Testis (tissue), 3 donors: Measurements from ENCODE around the gene CFAP68. TPM values are rescaled to one million over a fixed set of nuclear protein-coding genes. Genes with fewer than 3 reads are reported as not detected.
A peak's percentile ranks its signal among the peaks of the same experiment; 100 is the strongest.
"Not testable (repeated sequence)": the region's sequence is repeated elsewhere in the genome, so short reads cannot be mapped to it uniquely, and the experiment has no call there.

Experiments used
- DNase-seq: peaks from one replicate; pipeline ENCODE4 v3.0.0-alpha.2; 2019
- H3K27ac ChIP-seq, 2 donors: fragments of 200-600 bp; sonication (generic); one replicate each; pipeline ENCODE4 v1.5.1; 2019
- H3K27me3 ChIP-seq: fragments of 200-600 bp; sonication (generic); one replicate; pipeline ENCODE4 v1.5.1; 2019
- H3K36me3 ChIP-seq: fragments of 200-600 bp; sonication (generic); one replicate; pipeline ENCODE4 v1.5.1; 2017; ENCODE audit warnings: low read depth; ENCODE audit errors: missing control alignments
- H3K4me1 ChIP-seq: fragments of 200-600 bp; sonication (generic); one replicate; pipeline ENCODE4 v1.5.1; 2019
- H3K4me3 ChIP-seq, 2 donors: fragments of 200-600 bp; sonication (generic); one replicate each; pipeline ENCODE4 v1.5.1; 2017 to 2019
- H3K9me3 ChIP-seq: fragments of 200-600 bp; sonication (generic); one replicate; pipeline ENCODE4 v1.5.1; 2017
- POLR2A ChIP-seq: fragments of 450-650 bp; IDR thresholded peaks from one replicate; pipeline ENCODE4 v1.6.1; 2017; ENCODE audit warnings: antibody characterized with exemption, mild to moderate bottlenecking, moderate library complexity
- WGBS, 2 donors: methylation state at CpG; one replicate each; pipeline ENCODE4 v1.1.5; 2018; 5-methylcytosine and 5-hydroxymethylcytosine counted together
- intact Hi-C: fragments of 100-400 bp; cut with DNase I; formaldehyde crosslinking; loops from one replicate; pipeline ENCODE4 v1.15.1; 2023; ENCODE audit warnings: low total_unique reads
- polyA plus RNA-seq: library from polyadenylated mRNA; stranded (reverse); fragments of 350-450 nt; fragmentation: Illumina TruSeq; extraction: RNeasy Lipid Tissue Mini Kit (QIAGEN cat#74804); gene quantifications from one replicate; pipeline ENCODE4 v1.2.3, GENCODE V29; 2014; ENCODE audit warnings: low read depth, low replicate concordance; ENCODE audit not compliant: insufficient read depth
- total RNA-seq, 2 donors: library from RNA; depleted of rRNA; stranded (reverse); fragments of >200 nt; gene quantifications; one replicate each; pipeline ENCODE4 v1.2.3, GENCODE V29; 2016
- TF ChIP-seq, protein P1 (sequence below), 3 experiments: fragments of 450-650 bp in 2 of 3; fragments of 200-600 bp in 1 of 3; sonication (generic) in 1 of 3; IDR thresholded peaks; one replicate each; pipeline ENCODE4 v1.5.1; 2016 to 2019; ENCODE audit warnings: antibody characterized with exemption in 3 of 3, mild to moderate bottlenecking in 2 of 3, moderate library complexity in 1 of 3

The CFAP68 gene
- total and polyA plus RNA-seq, 3 donors from 2014 or later = 62.7 to 103 (median 68.5) TPM

- Histone ChIP-seq H3K27ac (peak overlapping the region; percentile 90 to 92), H3K36me3 (no peaks in the 10 kb centered on the region), H3K4me3 (peak overlapping the region; percentile 94 to 97), H3K4me1 (peaks cover 7% of the 10 kb centered on the region), H3K27me3 (no peaks in the 10 kb centered on the region), H3K9me3 (no peaks in the 10 kb centered on the region)
- TF ChIP-seq POLR2A = no peak
- TF ChIP-seq, protein P1, sequence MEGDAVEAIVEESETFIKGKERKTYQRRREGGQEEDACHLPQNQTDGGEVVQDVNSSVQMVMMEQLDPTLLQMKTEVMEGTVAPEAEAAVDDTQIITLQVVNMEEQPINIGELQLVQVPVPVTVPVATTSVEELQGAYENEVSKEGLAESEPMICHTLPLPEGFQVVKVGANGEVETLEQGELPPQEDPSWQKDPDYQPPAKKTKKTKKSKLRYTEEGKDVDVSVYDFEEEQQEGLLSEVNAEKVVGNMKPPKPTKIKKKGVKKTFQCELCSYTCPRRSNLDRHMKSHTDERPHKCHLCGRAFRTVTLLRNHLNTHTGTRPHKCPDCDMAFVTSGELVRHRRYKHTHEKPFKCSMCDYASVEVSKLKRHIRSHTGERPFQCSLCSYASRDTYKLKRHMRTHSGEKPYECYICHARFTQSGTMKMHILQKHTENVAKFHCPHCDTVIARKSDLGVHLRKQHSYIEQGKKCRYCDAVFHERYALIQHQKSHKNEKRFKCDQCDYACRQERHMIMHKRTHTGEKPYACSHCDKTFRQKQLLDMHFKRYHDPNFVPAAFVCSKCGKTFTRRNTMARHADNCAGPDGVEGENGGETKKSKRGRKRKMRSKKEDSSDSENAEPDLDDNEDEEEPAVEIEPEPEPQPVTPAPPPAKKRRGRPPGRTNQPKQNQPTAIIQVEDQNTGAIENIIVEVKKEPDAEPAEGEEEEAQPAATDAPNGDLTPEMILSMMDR (IDR thresholded peaks at IDR 0.05) = no peak
- intact Hi-C loops = no loop called here
- 46 to 55% methylated on average over 5 of the region's 5 CpGs for WGBS, 2 donors
- DNase-seq = no peak
Observed at GRCh38 chr11:111871693-111872161, 7.6 kb upstream of the CFAP68 start.

DNA sequence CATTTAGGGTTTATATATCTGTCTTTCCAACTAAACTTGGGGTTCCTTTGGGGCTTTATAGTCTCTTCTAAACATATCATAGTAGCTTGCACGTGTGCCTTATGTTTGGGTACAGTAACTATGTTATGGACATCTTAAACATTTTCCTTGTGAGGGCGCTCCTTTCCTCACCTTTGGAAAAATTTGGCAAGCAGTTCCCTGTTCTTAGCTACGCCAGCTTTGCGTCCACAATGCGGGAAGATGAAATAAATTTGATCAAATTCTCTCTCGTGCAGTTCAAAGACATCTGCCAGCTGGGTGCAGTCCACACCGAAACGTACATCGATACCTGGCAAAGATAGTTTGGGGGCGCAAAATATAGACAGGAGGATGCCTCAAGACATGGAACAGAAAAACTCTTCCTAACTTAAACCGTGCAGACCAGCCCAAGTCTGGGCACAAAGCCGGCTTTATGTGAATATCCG is 924 bp upstream of the CFAP68 start:
- Histone ChIP-seq H3K27ac (peak overlapping the region; percentile 96 to 98), H3K4me3 (peak overlapping the region; percentile 73 to 77), H3K36me3 (no peaks in the 10 kb centered on the region), H3K27me3 (no peaks in the 10 kb centered on the region), H3K9me3 (no peaks in the 10 kb centered on the region), H3K4me1 (peaks cover 4% of the 10 kb centered on the region)
- TF ChIP-seq, protein P1 (IDR thresholded peaks at IDR 0.05) = no peak
- no peak for TF ChIP-seq POLR2A
- intact Hi-C loops = no loop called here
- no peak for DNase-seq
- 0 to 1% methylated on average over 13 of the region's 13 CpGs for WGBS, 2 donors

GRCh38 chr11:111879637-111879960 is 258 bp downstream of the CFAP68 start:
- TF ChIP-seq, protein P1 (IDR thresholded peaks at IDR 0.05) = no peak
- no peak for TF ChIP-seq POLR2A
- DNase-seq = no peak
- Histone ChIP-seq H3K4me1 (peaks cover 4% of the 10 kb centered on the region), H3K27ac (peak overlapping the region; percentile 96 to 98), H3K4me3 (peak overlapping the region; percentile 73 to 77), H3K9me3 (no peaks in the 10 kb centered on the region), H3K36me3 (no peaks in the 10 kb centered on the region), H3K27me3 (no peaks in the 10 kb centered on the region)
- 21 to 23% methylated on average over 6 of the region's 6 CpGs for WGBS, 2 donors
- intact Hi-C loops = no loop called here

DNA sequence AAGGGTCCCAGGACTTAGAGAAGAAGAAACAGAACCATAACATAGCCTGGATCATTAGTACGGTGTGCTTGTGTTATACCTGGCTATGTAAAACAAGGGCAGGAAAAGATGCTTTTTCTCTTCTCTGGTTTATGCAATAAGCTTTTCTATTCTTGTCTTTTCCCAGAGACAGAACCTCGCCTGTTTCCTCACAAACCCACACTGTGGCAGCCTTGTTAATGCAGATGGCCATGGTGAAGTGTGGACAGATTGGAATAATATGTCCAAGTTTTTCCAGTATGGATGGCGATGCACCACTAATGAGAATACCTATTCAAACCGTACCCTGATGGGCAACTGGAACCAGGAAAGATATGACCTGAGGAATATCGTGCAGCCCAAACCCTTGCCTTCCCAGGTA is 2.9 kb downstream of the CFAP68 start:
- Histone ChIP-seq H3K27me3 (no peaks in the 10 kb centered on the region), H3K4me3 (no peak overlapping the region), H3K36me3 (no peaks in the 10 kb centered on the region), H3K27ac (no peak overlapping the region), H3K4me1 (peaks cover 4% of the 10 kb centered on the region), H3K9me3 (no peaks in the 10 kb centered on the region)
- WGBS, 2 donors = 86 to 94% methylated on average over 5 of the region's 5 CpGs
- TF ChIP-seq POLR2A = no peak
- TF ChIP-seq, protein P1 (IDR thresholded peaks at IDR 0.05) = no peak
- no peak for DNase-seq
- intact Hi-C loops = no loop called here

GRCh38 chr11:111885053-111885452 is 5.7 kb downstream of the CFAP68 start:
- H3K4me1 ChIP-seq, DNase-seq, H3K4me3 ChIP-seq, H3K27ac ChIP-seq, intact Hi-C loops, H3K9me3 ChIP-seq, H3K27me3 ChIP-seq, H3K36me3 ChIP-seq: not testable (repeated sequence)
- 78 to 97% methylated on average over 4 of the region's 4 CpGs for WGBS, 2 donors
